H9 (cell line): ENCODE data around the gene HLF. TPM values are rescaled to one million over a fixed set of nuclear protein-coding genes. Genes with fewer than 3 reads are reported as not detected.

Experiments
- DNase-seq: peaks from one replicate; pipeline ENCODE4 v3.0.0-alpha.2; 2017
- H2AFZ ChIP-seq: one replicate; pipeline ENCODE4 v1.6.1; 2013; ENCODE audit warnings: mild to moderate bottlenecking, low read length, control low read depth, moderate library complexity
- H2AK5ac ChIP-seq: 2 replicates; pipeline ENCODE4 v1.6.1; 2013; ENCODE audit warnings: low read length, control low read depth, mixed read lengths; ENCODE audit not compliant: insufficient read length
- H2BK120ac ChIP-seq: one replicate; pipeline ENCODE4 v1.6.1; 2013; ENCODE audit warnings: low read depth, mild to moderate bottlenecking, low read length, control low read depth, inconsistent platforms; ENCODE audit not compliant: poor library complexity, severe bottlenecking
- H2BK12ac ChIP-seq: 2 replicates; pipeline ENCODE4 v1.6.1; 2013; ENCODE audit warnings: low read length, control low read depth, mixed read lengths, low read depth; ENCODE audit not compliant: insufficient read length
- H2BK15ac ChIP-seq: 2 replicates; pipeline ENCODE4 v1.6.1; 2013; ENCODE audit warnings: low read depth, low read length, control low read depth
- H2BK20ac ChIP-seq: one replicate; pipeline ENCODE4 v1.6.1; 2013; ENCODE audit warnings: low read depth, mild to moderate bottlenecking, low read length, control low read depth, inconsistent platforms; ENCODE audit not compliant: poor library complexity, severe bottlenecking
- H2BK5ac ChIP-seq: 2 replicates; pipeline ENCODE4 v1.6.1; 2013; ENCODE audit warnings: low read length, control low read depth, mixed read lengths; ENCODE audit not compliant: insufficient read length
- H3K14ac ChIP-seq: 2 replicates; pipeline ENCODE4 v1.6.1; 2013; ENCODE audit warnings: low read length, control low read depth; ENCODE audit not compliant: insufficient read depth
- H3K18ac ChIP-seq: 2 replicates; pipeline ENCODE4 v1.6.1; 2013; ENCODE audit warnings: low read depth, mild to moderate bottlenecking, mixed read lengths, low read length, control low read depth; ENCODE audit not compliant: insufficient read length
- H3K23ac ChIP-seq: 2 replicates; pipeline ENCODE4 v1.6.1; 2013; ENCODE audit warnings: low read length, control low read depth, mixed read lengths, low read depth; ENCODE audit not compliant: insufficient read length
- H3K23me2 ChIP-seq: 2 replicates; pipeline ENCODE4 v1.6.1; 2013; ENCODE audit warnings: low read depth, mild to moderate bottlenecking, mixed read lengths, low read length, control low read depth; ENCODE audit not compliant: insufficient read length, poor library complexity, severe bottlenecking
- H3K27ac ChIP-seq: 2 replicates; pipeline ENCODE4 v1.5.1; 2013; ENCODE audit warnings: low read length, control low read depth, mixed read lengths, low read depth; ENCODE audit not compliant: insufficient read length
- H3K27me3 ChIP-seq: 2 replicates; pipeline ENCODE4 v1.6.1; 2013; ENCODE audit warnings: low read length, control low read depth, inconsistent platforms; ENCODE audit not compliant: insufficient read depth
- H3K4ac ChIP-seq: 2 replicates; pipeline ENCODE4 v1.6.1; 2013; ENCODE audit warnings: low read depth, mild to moderate bottlenecking, control low read depth, inconsistent platforms, low read length, moderate library complexity
- H3K4me1 ChIP-seq: 2 replicates; pipeline ENCODE4 v1.6.1; 2013; ENCODE audit warnings: low read length, control low read depth, inconsistent platforms; ENCODE audit not compliant: insufficient read depth
- H3K4me2 ChIP-seq: 2 replicates; pipeline ENCODE4 v1.6.1; 2013; ENCODE audit warnings: low read length, control low read depth, mixed read lengths; ENCODE audit not compliant: insufficient read length, insufficient read depth
- H3K56ac ChIP-seq: 2 replicates; pipeline ENCODE4 v1.6.1; 2013; ENCODE audit warnings: low read depth, mild to moderate bottlenecking, mixed read lengths, low read length, control low read depth; ENCODE audit not compliant: insufficient read length
- H3K79me1 ChIP-seq: 2 replicates; pipeline ENCODE4 v1.6.1; 2013; ENCODE audit warnings: low read depth, mild to moderate bottlenecking, moderate library complexity, low read length, control low read depth, inconsistent platforms; ENCODE audit not compliant: insufficient read depth, poor library complexity, severe bottlenecking
- H3K79me2 ChIP-seq: 2 replicates; pipeline ENCODE4 v1.6.1; 2013; ENCODE audit warnings: low read length, control low read depth, inconsistent platforms; ENCODE audit not compliant: insufficient read depth
- H3K9ac ChIP-seq: 2 replicates; pipeline ENCODE4 v1.6.1; 2013; ENCODE audit warnings: low read length, control low read depth, mixed read lengths; ENCODE audit not compliant: insufficient read length; ENCODE audit errors: extremely low read depth
- H3K9me3 ChIP-seq: one replicate; pipeline ENCODE4 v1.6.1; 2013; ENCODE audit warnings: low read depth, low read length, inconsistent platforms; ENCODE audit not compliant: control insufficient read depth
- H3T11ph ChIP-seq: one replicate; pipeline ENCODE4 v1.6.1; 2013; ENCODE audit warnings: mild to moderate bottlenecking, low read length, control low read depth, inconsistent platforms
- H4K20me1 ChIP-seq: one replicate; pipeline ENCODE4 v1.6.1; 2013; ENCODE audit not compliant: control insufficient read depth, insufficient read length, insufficient read depth
- H4K5ac ChIP-seq: 2 replicates; pipeline ENCODE4 v1.6.1; 2013; ENCODE audit warnings: low read depth, mild to moderate bottlenecking, mixed read lengths, low read length, control low read depth; ENCODE audit not compliant: insufficient read length
- H4K8ac ChIP-seq: replicated peaks from 2 replicates; pipeline ENCODE4 v1.6.1; 2013; ENCODE audit warnings: low read length, control low read depth, mixed read lengths, low read depth; ENCODE audit not compliant: insufficient read length
- H4K91ac ChIP-seq: 2 replicates; pipeline ENCODE4 v1.6.1; 2013; ENCODE audit warnings: low read depth, mild to moderate bottlenecking, moderate library complexity, mixed read lengths, low read length, control low read depth; ENCODE audit not compliant: insufficient read length
- H3K27ac Mint-ChIP-seq, 3 experiments: 2 replicates in 2 of 3; 3 replicates in 1 of 3; pipeline ENCODE4 v1.8.0; 2020 to 2021; ENCODE audit warnings: mixed read lengths in 3 of 3, mild to moderate bottlenecking in 1 of 3, moderate library complexity in 1 of 3
- H3K27me3 Mint-ChIP-seq: 2 replicates; pipeline ENCODE4 v1.8.0; 2021; ENCODE audit warnings: low read depth, mild to moderate bottlenecking, moderate library complexity, mixed read lengths
- H3K36me3 Mint-ChIP-seq, 3 experiments: 2 replicates in 2 of 3; 3 replicates in 1 of 3; pipeline ENCODE4 v1.8.0; 2020 to 2021; ENCODE audit warnings: low read depth in 3 of 3, mixed read lengths in 3 of 3; ENCODE audit not compliant: insufficient read depth in 1 of 3
- H3K4me1 Mint-ChIP-seq, 2 experiments: 2 replicates each; pipeline ENCODE4 v1.8.0; 2020; ENCODE audit warnings: mixed read lengths in 2 of 2
- H3K4me3 Mint-ChIP-seq, 2 experiments: 2 replicates in 1 of 2; 3 replicates in 1 of 2; pipeline ENCODE4 v1.8.0; 2020 to 2021; ENCODE audit warnings: mild to moderate bottlenecking in 2 of 2, mixed read lengths in 2 of 2, moderate library complexity in 1 of 2
- H3K9me3 Mint-ChIP-seq, 2 experiments: 2 replicates in 1 of 2; 3 replicates in 1 of 2; pipeline ENCODE4 v1.8.0; 2020; ENCODE audit warnings: mild to moderate bottlenecking in 2 of 2, mixed read lengths in 2 of 2, moderate library complexity in 1 of 2
- WGBS: extraction: QIAGEN DNeasy Blood & Tissue Kit; methylation state at CpG from one replicate; pipeline ENCODE4 v1.1.7; 2013; ENCODE audit warnings: missing lambda C conversion rate, low lambda C conversion rate, mixed read lengths; ENCODE audit not compliant: insufficient read length; ENCODE audit errors: extremely low coverage; 5-methylcytosine and 5-hydroxymethylcytosine counted together
- total RNA-seq: library from RNA; stranded (reverse); gene quantifications from 2 replicates; pipeline ENCODE4 v1.2.1, GENCODE V29; 2021
- TF ChIP-seq, protein P1 (sequence below): fragments of 200-600 bp; sonication (generic); conservative IDR thresholded peaks from 3 replicates; pipeline ENCODE4 v1.8.0; 2021; ENCODE audit warnings: antibody characterized with exemption, mild to moderate bottlenecking

HLF gene
- total RNA-seq, 1 experiment from 2014 or later = 0.17 TPM

DNA sequence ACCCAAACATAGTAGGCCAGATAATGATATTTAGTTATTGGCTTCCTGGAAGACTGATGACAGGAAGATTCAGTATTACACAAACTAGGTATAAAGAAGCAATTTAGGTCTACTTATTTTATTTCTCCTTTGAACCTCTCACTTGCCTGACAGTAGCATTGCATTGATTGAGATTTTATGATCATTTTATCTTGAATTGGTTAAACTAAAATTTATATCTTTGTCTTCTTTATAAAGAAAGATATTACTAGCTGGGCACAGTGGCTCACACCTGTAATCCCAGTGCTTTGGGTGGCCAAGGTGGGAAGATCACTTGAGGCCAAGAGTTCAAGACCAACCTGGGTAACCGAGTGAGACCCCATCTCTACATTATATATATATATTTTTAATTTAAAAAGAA, 14.4 kb downstream of the HLF start:
- H3K9me3 ChIP-seq = no peaks in the 10 kb centered on the region
- no peak overlapping the region for H3K18ac ChIP-seq
- no CpG with 5 or more reads among the region's 1 CpG for WGBS

More for the DNA sequence above, 14.4 kb downstream of the HLF start:
- H3K4me2 ChIP-seq = no peak overlapping the region
- H2BK15ac ChIP-seq = no peak overlapping the region
- no peak overlapping the region for H2BK12ac ChIP-seq
- no peak overlapping the region for H2BK120ac ChIP-seq
- no peak overlapping the region for H3T11ph ChIP-seq
- H3K56ac ChIP-seq = no peak overlapping the region
- no peak overlapping the region for H3K9ac ChIP-seq
- no peaks in the 10 kb centered on the region for H4K20me1 ChIP-seq
- no peaks in the 10 kb centered on the region for H3K23me2 ChIP-seq
- no peaks in the 10 kb centered on the region for H3K27me3 ChIP-seq
- no peak overlapping the region for H2BK5ac ChIP-seq
- TF ChIP-seq, protein P1, sequence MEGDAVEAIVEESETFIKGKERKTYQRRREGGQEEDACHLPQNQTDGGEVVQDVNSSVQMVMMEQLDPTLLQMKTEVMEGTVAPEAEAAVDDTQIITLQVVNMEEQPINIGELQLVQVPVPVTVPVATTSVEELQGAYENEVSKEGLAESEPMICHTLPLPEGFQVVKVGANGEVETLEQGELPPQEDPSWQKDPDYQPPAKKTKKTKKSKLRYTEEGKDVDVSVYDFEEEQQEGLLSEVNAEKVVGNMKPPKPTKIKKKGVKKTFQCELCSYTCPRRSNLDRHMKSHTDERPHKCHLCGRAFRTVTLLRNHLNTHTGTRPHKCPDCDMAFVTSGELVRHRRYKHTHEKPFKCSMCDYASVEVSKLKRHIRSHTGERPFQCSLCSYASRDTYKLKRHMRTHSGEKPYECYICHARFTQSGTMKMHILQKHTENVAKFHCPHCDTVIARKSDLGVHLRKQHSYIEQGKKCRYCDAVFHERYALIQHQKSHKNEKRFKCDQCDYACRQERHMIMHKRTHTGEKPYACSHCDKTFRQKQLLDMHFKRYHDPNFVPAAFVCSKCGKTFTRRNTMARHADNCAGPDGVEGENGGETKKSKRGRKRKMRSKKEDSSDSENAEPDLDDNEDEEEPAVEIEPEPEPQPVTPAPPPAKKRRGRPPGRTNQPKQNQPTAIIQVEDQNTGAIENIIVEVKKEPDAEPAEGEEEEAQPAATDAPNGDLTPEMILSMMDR = no peak
- no peaks in the 10 kb centered on the region for H3K36me3 Mint-ChIP-seq
- no peak overlapping the region for H2BK20ac ChIP-seq
- H2AFZ ChIP-seq = no peak overlapping the region
- no peak overlapping the region for H3K27ac ChIP-seq
- H3K23ac ChIP-seq = no peak overlapping the region
- no peak overlapping the region for H4K91ac ChIP-seq
- H3K4me1 Mint-ChIP-seq = no peaks in the 10 kb centered on the region
- H4K8ac ChIP-seq = no peak overlapping the region
- no peaks in the 10 kb centered on the region for H3K27me3 Mint-ChIP-seq
- H3K79me2 ChIP-seq = no peaks in the 10 kb centered on the region
- no peaks in the 10 kb centered on the region for H3K9me3 Mint-ChIP-seq
- H3K4me3 Mint-ChIP-seq = no peak overlapping the region
- DNase-seq = no peak
- no peak overlapping the region for H2AK5ac ChIP-seq
- no peak overlapping the region for H3K27ac Mint-ChIP-seq
- H3K4ac ChIP-seq = no peak overlapping the region
- H3K14ac ChIP-seq = no peak overlapping the region
- H3K4me1 ChIP-seq = no peaks in the 10 kb centered on the region
- no peaks in the 10 kb centered on the region for H3K79me1 ChIP-seq
- no peak overlapping the region for H4K5ac ChIP-seq
